SK-N-DZ (cell line): Measurements from ENCODE around the gene FAM124A.

Experiments used
- DNase-seq: peaks from one replicate; pipeline ENCODE4 v3.0.0-alpha.2; 2015; ENCODE audit warnings: low spot score

Gene FAM124A

DNA sequence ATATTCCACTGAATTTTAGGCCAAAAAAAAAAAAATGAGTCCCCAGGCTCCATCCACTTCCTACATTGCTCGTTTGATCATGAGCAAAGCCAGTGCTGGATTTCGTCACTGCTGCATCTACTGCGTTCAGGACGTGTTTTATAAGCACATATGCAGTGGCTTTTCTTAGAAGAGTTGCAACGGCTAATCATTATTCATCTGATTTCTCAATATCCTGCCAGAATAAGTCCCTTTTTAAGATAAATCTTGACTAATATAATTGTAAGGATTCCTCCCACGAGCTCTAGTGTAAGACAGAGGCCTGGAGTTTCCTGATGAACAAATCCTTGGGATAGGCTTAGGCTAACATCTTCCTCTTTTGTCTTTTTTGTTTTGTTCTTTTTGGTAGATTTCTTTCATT, 19.5 kb downstream of the FAM124A start:
- peak; percentile 34 for DNase-seq

DNA sequence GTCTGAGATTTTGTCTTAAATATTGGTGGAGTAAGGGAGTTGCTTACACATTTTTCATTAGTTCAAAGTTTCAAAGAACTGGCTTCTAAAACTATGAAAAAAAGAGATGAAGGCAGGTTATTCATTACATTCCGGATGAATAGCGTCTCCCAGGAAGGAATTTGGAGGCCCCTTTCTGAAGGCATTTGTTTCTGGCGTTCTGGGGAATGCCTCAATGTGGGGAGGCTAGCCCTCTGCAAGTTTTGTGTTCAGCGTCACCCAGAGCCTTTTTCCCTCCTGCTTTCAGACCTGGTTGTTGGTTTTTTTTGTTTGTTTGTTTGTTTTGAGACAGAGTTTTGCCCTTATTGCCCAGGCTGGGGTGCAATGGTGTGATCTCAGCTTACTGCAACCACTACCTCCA, 21.0 kb downstream of the FAM124A start:
- DNase-seq, result no peak

DNA sequence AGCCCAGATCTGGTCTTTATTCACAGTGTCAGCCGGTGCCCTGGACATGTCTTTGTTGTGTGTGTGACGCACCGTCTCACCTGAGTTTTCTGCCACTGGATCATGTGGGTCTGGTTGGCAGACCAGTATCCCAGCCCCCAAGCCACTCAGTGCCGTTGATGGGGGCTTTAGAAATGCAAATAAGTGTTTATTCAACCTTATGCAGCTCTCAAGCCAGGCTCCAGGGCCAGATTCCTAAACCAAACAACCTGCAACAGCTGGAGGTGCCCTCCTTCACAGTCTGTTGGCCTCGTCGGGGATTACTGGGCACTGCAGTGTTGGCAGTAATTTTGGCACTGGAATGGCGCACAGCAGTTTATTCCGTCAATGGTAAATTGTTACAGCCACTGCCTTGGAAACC, 21.6 kb downstream of the FAM124A start:
- no peak for DNase-seq

DNA sequence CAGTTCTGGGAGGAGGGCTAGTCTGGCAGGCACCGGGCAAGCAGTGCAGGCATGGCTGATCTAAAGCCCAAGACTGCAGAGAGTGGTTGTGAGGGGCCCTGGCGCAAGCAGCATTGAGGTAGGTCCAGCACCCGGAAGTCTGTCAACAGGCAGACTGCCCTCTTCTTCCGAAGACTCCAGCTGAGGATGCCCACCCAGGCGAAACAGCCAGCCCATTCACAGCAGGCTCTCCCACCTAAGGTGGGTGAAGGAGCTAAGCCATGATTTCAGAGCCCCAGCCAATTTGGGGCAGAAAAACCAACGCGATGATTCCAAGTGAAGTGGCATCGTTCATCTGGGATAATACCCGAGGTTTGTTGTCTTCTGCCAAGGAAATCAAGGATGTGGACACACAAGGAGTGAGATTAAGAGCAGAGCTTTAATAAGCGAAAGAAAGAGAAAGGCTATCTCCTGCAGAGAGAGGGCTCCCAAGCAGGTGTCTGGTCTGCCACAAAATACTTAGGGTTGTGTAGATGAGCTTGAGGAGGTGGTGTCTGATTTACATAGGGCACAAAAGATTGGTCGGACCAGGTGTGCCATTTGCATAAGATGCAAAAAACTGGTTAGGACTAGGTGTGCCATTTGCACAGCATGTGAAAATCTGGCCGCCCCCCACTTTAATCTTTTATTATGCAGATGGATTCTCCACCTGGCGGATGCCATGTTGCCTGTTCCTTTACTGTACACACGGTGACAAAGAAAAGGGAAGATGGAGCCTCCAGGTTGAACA, 22.6 kb downstream of the FAM124A start:
- no peak for DNase-seq

DNA sequence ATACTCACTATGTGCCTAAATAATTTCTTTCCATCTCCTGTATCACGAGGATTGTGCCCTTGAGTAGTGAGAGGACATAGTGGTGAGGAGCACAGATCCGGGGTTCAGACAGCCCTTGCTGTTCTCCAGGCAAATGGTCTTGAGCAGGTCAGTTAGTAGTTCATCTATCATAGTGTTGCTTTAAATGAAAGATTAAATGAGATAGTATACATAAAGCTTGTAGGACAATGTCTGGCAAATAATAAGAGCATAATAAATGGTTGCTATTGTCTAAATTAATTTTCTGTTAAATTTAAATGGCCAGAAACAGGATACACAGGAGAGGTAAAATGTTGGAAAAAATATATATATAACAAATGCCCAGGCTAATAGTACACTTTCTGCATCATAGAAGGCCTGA, 23.4 kb downstream of the FAM124A start:
- DNase-seq, result no peak

DNA sequence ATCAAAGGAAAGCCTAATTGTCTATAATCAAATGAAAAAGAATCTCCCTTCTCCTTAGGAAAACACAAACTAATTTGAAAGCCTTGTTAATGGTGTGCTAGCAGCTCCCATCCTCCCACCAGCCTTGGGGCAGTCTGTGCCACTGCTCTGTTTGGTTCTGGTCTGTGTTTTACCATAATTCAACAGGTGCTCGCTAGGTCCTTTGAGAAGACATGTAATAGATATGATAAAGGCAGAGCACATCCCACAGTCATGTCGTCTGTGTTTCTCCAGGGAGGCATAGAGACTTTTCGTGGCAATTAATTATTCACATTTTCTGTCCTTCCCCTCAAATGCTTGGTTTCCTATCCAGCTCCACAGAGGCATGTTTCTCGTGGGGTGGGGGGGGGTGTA, 23.8 kb downstream of the FAM124A start:
- peak; percentile 56 for DNase-seq

DNA sequence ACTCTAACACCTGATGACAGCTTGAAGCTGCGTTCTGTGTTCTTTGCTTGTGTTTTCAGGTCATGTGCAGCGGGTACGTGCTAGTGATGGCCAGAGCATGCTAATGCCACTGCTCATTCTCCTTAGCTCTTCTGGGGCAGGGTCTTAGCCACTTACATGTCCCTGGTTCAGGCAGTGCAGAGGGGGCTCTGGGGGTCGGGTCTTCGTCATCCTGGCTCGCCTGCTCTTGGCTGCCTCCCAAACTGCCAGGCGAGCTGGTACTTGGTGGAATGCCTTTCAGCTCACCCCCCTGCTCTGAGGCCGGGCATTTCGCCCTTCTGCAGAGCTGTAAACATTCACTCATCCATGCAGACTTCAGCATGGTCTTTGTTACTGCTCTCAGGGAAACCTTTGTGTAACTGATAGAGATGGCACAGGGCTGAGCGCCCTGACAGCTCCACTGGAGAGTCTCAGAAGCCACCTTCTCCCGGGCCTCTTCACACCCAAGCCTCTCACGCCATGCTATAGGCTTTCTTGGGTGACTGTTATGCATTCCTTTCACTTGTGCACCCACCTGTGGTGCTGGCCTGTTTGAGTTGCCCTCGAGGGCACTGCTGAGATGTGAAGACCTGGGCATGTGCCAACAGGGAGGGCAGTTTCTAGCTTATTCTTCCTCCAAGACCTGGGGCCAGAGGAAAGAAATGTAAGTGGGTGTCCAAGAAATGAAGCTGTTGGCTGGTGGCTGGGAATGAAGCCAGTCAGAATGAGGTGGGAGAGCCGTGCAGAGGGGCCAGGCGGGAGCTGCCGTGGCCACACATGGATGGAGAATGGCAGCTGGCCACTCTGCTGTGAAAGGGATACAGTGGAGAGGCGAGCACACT, 24.4 kb downstream of the FAM124A start:
- no peak for DNase-seq

DNA sequence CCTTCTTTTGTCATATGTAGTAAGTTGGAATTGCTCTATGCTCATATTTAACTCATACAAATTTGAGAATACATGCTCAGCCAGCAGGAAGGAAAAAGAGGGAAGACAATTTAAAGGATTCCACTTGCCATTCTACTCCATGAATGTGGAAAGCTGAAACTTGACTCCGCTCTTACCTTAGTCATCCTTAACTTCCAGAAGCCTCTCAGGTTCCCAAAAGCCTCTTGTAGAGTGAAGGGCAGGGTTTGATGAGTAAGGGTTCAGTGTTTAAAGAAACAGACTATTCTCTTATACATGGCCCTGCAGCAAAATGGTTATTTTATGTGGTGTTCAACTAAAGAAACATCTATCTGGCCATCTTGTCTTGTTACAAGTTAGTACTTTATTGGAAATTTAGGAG, 27.1 kb downstream of the FAM124A start:
- no peak for DNase-seq

DNA sequence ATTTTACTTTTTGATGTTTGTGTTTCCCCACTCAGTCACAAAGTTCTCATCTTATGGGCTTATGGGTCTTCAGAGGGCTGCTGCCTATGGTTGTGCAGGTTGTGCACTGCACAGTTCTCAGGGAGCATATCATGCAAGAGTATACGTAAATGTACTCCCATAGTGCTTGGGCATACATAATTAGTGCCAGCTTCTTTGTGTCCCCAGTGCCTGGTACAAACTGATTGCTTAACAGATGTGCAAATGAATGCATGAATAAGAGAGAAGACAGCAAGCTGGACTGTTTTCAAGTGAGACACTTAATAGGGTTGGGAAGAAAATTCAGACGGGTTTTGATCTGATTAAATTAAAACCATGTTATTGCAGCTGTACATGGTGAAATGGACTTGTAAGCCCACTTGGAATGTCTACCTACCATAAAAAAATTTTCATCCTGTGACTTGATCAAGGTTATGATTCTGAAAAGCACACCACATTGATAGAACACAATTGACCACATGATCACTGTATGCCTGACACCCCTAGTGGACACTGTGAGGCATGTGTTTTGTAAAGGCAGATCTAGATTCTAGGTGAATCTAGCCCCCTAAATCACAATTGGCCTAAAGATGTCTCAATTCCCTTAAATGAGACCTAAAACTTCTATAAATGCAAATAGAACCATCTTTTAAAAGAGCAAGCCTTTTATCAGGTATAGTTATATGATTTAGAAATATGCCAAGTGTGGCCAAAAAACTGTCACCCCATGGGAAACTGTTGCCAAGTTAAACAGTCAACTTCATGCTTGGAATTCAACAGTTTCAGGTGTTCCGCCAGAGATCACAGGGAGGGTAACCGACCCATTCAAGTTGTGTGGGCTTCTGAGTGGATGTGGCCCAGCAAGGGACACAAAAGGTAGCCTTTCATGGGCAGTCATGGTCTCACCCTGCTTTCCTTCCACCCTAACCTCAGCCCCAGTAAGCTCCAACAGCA, 27.9 kb downstream of the FAM124A start:
- DNase-seq, result no peak

DNA sequence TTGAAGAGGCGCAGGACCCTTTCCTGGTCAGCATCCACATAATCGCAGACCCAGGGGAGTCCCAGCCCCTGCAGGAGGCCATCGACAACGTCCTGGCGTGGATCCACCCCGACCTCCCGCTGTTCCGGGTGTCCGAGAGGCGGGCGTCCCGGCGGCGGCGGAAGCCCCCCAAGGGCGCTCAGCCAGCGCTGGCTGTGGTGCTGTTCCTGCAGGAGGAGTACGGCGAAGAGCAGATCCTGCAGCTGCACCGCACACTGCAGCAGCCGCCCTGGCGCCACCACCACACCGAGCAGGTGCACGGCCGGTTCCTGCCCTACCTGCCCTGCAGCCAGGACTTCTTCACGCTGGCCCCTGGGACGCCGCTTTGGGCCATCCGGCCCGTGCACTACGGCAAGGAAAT, 29.3 kb downstream of the FAM124A start:
- no peak for DNase-seq

DNA sequence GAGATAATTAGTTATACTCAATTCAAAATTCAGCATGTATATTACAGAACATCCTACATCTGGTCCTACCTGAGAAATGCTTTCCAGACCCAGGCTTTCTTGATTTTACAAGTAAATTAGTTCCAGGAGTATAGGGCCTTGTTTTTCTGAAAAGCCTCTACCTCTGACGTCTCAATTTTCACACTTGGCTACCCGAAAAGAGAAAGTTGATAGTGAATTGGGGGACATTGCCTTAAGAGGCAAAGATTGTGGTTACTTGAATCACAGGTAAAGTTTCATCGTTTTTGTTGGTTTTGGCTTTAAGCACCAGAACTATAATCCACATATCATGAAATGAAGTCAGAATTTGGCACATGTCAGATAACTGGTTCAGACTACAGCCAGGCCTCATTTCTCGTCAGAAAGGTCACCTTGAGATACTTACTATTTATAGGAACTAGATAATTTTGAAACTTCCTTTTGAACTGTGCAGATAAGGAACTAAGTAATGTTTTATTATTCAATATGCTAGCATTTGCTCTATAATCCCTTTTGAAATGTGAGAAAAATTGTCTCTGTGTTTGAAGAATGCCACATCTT, 30.8 kb downstream of the FAM124A start:
- no peak for DNase-seq

DNA sequence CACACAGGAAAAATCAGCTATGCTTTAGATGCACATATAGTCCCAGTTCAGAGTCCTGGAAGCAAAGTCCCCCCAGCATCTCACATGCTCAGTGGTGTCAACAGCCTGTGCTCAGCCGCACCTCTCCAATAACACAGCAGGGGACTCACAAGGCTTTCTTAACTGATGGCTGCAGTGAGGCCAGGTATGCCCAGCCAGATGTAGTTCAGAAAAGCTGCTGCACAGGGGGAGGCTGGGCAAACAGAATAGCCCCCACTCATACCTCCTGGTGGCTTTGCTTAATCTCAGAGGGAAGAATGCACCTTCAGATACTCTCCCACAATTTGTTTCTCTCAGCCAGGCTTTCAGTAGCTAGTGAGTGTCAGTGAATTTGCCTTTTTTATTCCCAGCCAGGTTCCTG, 33.4 kb downstream of the FAM124A start:
- no peak for DNase-seq

DNA sequence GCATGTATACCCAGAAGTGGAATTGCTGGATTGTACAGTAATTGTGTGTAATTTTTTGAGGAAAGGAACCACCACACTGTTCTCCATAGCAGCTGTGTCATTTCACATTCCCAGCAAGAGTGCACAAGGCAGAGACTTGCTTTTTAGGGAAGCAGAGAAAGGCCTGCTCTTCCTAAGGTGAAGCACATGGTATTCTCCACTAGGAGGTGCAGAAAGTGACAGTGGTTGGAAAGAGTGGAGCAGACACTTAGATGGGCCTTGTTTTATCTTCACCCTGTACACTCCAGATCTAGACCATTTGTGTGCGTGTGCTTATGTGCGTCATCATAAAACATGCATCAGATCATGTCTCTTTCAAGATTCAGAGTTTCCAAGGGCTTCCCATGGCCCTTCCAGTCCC, 35.0 kb downstream of the FAM124A start:
- no peak for DNase-seq

DNA sequence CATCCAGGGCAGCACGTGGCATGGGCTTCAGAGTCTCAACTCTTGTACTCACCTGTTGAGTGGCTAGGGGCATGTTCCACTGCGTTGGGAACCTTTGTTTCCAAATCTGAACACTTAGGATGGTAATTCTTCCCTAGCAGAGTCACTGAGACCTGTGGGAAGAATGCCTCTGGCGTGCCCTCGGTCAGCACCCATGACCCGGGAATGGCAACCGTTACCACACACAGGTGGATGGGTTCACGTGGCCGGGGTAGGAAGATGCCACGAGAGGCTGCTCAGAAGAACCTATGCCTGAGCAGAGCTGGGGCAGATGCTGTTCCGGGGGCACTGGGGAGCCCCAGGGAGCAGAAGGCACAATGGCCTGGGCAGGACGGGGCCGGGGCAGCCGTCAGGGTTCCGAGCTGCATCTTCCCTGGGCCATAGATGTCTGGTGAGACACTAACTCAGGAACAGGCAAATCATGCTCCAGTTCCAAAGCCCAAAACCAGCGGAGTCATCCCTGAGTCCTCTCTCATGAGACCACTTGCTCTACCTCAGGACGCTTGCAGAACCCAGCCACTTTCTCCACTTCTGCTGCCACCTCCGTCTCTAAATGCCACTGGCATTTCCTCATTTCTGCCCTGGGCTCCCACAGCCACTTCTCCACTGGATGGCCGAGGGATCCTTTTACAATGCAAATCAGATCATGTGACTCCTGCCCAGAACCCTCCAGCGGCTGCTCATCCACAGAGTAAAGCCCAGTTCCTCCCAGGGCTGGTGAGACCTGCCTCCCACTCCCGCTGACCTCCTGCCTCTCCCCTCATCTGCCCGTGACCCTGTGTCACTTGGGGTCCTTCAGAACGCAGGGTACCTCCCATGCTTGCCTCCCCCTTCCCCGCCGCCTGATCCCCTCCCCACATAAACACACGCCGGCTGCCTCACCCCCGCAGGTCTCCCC, 36.7 kb downstream of the FAM124A start:
- DNase-seq, result no peak

DNA sequence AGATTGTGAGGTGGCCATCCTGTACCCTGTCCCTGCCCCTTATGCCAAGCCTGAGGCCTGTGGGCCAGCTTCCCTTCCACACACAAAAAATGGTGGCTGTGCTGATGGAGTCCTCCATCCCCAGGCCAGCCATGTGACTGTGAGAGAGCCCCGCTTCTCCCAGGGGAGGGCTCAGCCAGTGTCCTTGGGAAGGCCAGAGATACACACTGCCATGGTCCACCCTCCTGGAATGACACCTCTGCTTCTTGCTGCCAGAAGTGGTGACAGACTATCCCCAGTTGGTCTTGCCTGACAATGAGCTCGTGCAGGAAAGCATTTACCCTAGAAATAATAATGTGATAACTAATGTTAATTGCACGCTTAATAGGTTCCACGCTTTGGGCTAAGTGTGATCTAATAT, 38.0 kb downstream of the FAM124A start:
- no peak for DNase-seq

DNA sequence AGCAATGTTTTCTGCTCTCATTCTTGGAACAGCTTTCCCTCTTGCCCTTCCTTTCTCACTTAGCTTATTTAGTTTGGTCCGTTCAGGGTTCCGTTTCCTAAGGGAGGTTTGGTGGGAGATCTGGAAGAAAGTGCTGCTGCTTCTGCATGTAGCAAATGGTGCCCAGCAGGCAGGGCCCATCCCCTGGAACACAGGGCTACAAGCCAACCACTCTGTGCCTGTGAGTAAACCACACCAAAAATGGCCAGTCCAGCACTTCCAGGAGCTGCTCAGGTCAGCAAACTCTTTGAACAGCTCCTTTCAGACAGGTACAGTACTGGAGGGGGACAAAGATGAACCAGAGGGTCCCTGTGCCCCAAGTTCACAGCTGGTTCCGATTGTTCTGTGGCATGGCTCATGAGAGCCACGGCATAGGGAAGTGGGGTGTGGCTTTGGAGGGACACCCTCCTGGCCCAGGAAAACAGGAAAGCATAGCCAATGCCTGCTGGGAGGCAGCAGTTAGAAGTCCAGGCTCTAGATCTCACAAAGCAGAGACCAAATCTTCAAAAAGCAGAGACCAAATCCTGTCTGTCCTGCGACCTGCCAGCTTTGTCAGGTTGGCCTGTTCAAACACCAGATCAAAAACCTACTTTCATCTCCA, 39.5 kb downstream of the FAM124A start:
- DNase-seq, result no peak

DNA sequence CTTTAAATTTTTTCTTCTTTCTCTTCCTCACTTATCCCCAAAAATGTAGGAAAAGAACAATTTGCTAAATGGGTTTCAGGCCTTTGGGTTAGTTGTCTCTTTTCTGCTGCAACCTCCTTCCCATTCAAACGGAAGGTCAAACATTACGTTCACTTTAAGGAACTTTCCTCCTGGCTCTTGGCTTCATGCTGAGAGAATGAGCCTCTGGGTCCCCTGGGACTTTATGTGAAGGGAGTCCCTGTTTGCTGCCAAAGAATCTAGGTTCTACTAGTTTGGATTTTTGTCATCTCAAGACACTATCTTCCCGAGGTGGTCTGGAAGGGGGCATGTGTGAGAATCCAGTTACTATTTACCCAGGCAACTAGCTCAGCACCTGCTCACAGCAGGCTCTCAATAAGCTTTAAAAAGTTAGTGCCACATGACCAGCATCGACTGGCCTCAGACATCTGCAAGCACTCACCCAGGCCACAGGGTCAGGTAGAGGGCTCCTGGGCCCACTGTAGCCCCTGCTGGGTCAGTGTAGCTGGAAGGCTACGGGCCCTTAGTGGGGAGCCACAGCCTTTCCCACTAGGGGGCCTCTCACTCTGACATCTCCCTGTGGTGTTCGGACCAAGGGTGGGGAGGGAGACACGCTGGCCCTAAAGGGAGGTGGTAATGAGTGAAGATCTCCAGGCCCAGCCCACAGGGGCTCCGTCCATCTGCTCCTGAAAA, 40.5 kb downstream of the FAM124A start:
- DNase-seq, result no peak

DNA sequence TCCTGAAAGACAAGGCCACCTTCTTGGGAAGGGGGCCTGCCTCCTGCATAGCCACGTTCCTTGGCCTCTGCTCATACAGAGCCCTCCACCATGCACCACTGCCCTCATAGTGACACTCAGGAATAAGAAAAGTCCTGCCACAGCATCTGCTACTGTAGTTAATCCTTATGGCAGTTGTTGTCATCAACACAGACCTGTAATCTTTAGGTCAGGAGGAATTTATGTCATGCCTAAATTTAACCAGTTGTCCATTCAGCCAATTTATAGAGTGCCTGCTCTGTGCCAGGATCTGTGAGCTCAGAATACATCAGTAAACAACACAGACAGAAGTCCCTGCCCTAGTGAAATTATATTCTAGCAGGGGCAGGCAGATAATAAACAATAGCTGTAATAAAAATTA, 44.4 kb downstream of the FAM124A start:
- no peak for DNase-seq

DNA sequence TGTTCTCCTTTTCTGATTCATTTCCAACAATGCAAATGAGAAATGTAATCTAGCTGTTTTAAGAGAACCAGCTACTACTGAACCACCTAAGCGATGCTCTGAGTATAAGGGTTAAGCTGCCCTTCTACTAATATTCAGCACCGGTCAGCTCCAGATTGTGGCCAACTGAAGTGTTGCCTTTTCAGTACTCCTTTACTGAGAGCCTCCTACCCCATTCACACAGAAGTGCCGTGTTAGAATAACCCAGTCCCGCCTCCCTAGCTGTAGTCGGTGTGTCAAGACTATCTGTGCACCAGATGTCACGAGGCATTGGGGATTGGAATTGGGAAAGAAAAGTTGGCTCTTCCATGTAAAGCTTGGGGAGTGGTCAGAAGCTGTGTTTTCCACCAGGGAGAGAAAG, 45.4 kb downstream of the FAM124A start:
- no peak for DNase-seq
